ENCODE measurements around the gene ADAM15.

DNA sequence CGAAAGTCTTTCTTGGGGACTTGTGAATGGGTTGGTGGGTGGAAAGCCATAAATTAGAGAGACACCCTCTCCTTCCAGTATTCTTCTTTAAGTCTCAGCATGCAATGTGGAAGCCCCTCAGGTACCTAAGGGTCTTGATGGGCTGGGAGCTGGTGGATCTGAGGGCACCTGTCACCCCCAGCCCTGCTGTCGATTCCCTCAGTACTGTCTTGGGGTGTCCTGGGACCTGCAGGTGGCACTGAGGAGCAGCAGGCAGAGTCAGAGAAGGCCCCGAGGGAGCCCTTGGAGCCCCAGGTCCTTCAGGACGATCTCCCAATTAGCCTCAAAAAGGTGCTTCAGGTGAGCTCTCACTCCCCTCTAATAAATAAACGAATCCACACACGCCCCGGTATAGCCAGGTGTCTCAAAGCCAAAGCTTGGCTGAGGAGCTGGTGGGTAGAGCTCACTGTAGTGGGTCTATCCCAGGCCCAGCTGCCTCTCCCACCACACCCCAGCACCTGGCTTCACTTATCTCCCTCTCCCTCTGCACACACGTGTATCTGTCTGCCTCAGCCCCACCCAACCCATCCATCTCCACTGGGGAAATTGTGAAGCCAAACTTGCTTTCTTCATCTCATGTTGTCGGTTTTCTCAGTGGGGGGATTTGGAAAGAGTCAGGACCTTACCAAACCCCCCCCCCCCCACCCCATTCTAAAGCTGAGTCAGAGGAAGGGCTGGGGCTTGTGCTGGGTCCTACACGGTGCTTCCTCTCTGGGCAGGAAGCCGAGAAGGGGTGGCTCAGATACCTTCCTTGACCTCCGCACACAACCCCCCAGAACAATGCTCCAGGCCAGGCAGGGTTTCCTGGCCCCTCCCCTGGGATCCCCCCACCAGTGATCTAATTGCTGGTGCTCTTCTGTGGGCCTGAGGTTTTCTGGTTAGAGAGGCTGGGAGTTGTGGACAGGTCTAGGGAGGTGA is 1.6 kb downstream of the ADAM15 start:
- TF ChIP-seq POLR2A (IDR thresholded peaks at IDR 0.05; ENCODE audit: extremely low read depth, insufficient read length): no peak
- TF ChIP-seq, protein P1, sequence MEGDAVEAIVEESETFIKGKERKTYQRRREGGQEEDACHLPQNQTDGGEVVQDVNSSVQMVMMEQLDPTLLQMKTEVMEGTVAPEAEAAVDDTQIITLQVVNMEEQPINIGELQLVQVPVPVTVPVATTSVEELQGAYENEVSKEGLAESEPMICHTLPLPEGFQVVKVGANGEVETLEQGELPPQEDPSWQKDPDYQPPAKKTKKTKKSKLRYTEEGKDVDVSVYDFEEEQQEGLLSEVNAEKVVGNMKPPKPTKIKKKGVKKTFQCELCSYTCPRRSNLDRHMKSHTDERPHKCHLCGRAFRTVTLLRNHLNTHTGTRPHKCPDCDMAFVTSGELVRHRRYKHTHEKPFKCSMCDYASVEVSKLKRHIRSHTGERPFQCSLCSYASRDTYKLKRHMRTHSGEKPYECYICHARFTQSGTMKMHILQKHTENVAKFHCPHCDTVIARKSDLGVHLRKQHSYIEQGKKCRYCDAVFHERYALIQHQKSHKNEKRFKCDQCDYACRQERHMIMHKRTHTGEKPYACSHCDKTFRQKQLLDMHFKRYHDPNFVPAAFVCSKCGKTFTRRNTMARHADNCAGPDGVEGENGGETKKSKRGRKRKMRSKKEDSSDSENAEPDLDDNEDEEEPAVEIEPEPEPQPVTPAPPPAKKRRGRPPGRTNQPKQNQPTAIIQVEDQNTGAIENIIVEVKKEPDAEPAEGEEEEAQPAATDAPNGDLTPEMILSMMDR (IDR thresholded peaks at IDR 0.05; ENCODE audit: low read depth, low read length): peak; percentile 43
- no peak for TF ChIP-seq MYC (IDR thresholded peaks at IDR 0.05; ENCODE audit: low read depth, low read length)
